GM19025 (cell line): ENCODE measurements around the gene GLRA3.
"Not testable (repeated sequence)": the region's sequence is repeated elsewhere in the genome, so short reads cannot be mapped to it uniquely, and the experiment has no call there.

Experiments
- ATAC-seq: cut with Tn5 transposase; IDR thresholded peaks from one replicate; pipeline ENCODE4 v1.9.1; 2021; ENCODE audit warnings: mild to moderate bottlenecking, low read depth, moderate library complexity; ENCODE audit not compliant: unreplicated experiment

The GLRA3 gene

DNA sequence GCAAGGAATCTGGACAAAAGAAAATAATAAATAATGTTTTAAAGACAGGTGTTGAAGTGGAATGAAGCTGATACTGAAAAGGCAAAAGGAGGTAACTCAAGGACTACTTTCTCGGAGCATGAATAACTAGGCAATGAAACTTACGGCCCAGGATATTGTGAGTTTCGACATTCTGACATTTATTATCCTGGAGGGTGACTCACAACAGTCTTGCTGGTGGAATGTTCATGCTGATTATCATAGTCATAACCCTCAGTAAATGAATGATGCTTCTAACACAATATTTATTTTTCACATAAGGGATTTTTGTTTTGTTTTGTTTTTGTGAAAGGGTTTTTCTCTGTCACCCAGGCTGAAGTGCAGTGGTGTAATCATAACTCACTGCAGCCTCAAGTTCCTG, 159.8 kb downstream of the GLRA3 start:
- ATAC-seq = no peak

- ATAC-seq = no peak
Measured at GRCh38 chr4:174665799-174666198, 163.2 kb downstream of the GLRA3 start.

DNA sequence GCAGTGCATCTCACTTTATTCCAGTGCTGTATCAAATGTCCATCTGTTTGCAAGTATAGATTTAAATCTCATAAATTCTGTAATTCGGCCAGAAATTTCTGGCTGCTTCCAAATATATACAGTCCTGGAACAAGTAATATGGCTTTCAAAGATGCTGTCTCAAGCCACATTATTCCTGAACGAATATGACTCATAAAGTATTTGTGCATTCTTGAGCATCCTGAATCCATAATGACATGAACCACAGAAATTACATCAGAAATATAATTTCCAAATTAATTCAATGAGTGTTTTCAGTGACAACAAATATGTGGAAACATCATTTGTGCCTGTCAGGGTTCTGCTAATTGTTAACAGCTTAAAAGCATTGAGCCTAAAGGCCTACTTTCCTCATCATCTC, 165.8 kb downstream of the GLRA3 start:
- ATAC-seq = no peak

DNA sequence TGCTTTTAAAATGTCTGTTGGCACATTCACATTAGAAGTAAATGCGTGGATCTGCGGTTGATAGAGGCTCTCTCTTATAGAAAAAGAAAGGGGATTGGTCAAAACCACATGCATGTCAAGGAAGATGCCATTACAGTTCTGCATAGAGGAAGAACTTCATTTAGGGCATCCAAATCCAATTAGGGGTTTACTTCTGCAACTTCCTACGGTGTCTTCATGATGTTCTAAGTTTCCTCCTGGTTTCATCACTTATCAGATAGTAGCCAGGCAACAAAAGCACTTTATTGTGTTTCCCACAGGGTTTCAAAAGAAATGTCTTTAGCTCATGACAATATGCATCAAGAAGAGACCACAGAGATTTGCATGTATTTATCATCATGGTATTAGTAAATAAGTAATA, 170.8 kb downstream of the GLRA3 start:
- no peak for ATAC-seq

DNA sequence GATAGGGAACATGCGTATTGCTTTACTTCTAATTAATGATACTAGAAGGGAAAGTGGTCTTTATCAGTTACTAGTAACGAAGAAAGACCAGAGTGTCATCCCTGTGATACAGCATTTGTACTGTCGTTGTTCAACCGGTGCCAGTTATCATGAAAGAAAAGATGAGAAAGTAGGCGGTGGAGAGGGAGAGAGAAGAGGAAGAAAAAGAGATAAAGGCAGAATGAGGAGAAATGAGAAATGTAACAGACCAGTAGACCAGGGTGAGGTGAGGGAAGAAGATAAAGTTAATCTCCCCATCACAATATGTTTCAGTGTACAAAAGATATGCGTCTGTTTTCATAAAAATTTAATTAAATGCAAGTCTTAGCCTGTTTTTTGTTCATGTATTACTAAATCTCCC, 171.6 kb downstream of the GLRA3 start:
- no peak for ATAC-seq

DNA sequence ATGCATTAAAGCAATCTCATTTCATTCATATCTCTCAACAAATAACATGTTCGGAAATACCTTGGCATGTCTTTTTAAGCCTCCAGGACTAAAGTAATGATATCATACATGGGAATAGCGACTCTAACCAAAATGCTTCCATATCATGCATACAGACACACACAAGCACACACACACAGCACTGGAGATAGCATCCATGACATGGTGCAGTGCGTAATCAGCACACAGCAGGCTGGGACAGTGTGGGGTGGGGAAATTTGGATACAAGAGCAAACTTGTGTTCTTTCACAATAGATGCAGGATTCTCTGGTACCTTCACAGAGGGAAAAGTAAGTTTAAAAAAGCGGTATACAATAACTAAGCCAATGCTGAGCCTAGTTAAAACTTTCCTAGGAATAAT, 174.4 kb downstream of the GLRA3 start:
- no peak for ATAC-seq

GRCh38 chr4:174650711-174651355, 178.2 kb downstream of the GLRA3 start:
- no peak for ATAC-seq

- no peak for ATAC-seq
Measured at GRCh38 chr4:174648812-174649211, 180.2 kb downstream of the GLRA3 start.

DNA sequence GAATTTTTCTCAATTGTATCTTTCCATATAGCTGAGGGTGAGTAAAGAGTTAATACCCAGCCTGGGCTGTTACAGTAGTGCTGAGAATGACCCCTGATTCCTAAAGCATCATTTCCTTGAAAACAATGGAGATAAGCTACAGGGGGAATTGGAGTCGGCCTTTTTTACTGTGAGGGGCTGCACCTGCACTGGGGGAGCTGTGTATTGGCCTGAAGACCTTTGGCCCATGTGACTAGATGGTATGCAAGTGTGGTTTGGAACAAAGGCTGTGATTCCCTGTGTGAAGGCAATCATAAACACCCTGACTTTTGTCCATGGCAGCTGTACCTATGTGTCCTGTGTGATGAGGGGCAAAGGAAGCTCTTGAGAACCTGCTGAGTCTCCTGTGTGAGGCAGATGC, 182.7 kb downstream of the GLRA3 start:
- no peak for ATAC-seq

GRCh38 chr4:174640146-174640545, 188.9 kb downstream of the GLRA3 start:
- ATAC-seq = no peak

DNA sequence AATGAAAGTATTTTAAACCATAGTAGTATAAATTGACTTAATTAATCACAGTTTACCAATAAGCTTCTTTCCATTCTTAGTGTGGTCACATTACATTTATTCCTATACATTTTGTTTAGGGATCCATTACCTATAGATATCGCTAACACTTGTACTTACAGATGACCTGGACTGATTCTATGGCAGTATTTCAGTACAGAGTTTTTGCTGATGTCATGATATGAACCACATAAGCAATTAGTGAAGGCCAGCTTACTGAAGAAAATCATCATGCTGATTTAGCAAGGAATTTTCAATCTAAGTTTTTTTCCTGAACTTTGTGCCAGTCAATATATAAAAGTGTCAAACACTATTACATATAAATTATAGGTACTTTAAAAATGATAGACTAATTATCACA, 193.3 kb downstream of the GLRA3 start:
- ATAC-seq = no peak

GRCh38 chr4:174633399-174633798, 195.6 kb downstream of the GLRA3 start:
- ATAC-seq = no peak

- no peak for ATAC-seq
Measured at GRCh38 chr4:174631901-174632758, 196.9 kb downstream of the GLRA3 start.

- not testable (repeated sequence) for ATAC-seq
Measured at GRCh38 chr4:174629907-174630450, 199.1 kb downstream of the GLRA3 start.

- ATAC-seq = no peak
Measured at GRCh38 chr4:174629265-174629664, 199.8 kb downstream of the GLRA3 start.

DNA sequence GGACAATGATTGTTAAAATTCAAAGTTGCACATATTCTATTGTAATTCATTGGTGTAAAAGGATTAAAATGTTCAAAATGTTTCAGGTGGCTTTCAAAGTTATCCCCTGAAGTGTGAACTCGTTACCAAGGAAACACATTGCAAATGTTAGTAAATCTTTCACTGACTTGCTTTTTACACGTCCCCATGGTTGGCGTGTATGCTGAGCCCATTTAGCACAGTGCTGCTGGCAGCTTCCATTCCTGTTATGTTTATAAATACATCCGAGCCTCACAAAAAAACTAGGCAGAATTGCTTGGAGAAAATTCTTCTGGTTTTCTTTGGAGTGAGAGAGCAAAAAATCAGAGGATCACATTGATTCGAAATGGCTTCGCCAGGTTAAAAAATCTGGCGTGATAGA, 200.9 kb downstream of the GLRA3 start:
- ATAC-seq = no peak

DNA sequence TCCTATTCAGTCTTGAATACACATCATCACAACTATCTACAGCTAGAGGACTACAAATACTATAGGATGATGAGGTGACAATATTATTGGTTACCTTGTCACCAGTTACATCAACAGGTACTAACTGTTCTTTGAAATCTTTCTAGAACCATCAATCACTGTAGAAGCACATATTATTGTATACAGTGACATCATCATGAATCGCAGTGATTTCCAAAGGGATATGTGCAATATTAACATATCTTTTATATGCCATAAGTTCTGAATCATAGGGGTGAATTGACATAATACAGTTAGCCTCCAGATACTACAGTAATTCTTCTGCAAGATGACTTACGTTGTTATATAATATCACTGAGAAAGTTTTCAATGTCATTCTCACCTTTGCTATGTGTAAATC, 201.6 kb downstream of the GLRA3 start:
- ATAC-seq = no peak

DNA sequence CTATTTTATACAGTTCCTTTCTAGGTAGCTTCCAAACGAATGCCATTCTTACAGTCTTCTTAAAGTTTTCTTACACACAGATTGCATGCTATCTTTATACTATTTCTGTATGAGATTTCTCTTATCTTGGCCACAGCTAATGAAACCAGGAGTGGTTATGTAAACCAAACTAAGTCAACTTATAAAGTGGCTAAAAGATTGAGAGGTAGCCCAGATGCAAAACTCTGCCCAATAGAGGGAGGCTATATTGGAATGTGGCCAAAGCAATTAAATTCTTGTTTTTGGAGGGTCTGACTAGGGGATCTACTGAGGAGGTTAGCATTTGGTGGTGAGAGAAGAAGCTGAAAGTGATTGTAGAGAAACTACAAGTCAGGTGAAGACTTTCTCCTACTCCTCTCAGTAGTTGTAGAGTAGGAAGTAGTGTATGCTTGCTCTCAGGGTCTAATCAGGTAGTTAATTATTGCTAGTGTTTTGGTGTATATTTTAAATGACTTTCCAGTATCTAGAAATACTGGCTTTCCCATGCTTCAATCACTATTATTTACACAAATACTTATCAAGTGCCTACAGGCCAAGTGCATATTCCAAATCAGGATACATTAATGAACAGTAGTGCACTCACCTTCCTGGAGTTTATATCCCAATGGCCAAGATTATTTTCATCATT, 202.6 kb downstream of the GLRA3 start:
- no peak for ATAC-seq

DNA sequence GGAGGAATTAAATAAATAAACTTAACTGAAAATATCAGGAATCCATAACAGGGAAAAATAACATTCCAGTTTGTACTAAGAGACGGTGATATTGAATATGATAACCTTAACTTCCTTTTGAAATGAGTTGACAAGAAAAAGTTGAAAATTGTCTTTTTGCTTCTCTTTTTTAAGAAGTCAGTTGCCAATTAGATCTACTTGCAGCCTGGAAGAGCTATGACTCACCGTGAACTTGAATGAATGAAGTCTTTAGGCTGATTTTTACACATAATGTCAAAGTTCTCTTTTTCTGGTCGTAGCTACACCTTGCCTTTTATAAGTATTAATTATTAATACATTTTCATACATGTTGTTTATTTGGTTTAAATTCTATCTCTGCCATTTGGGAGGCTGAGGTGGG, 212.4 kb downstream of the GLRA3 start:
- ATAC-seq = no peak

- ATAC-seq = no peak
Measured at GRCh38 chr4:174613979-174614378, 215.1 kb downstream of the GLRA3 start.

- ATAC-seq = no peak
Measured at GRCh38 chr4:174611792-174612191, 217.3 kb downstream of the GLRA3 start.
